Activated naive CD4-positive, alpha-beta T cell treated with anti-CD3 and anti-CD28 coated beads, Interleukin-2, amount 50 U/mL, for 24 hours (primary cell): Measurements from ENCODE around the gene DEPP1.

ENCODE experiments used
- H3K27ac Mint-ChIP-seq: one replicate; pipeline ENCODE4 v1.8.0; 2021; ENCODE audit warnings: mild to moderate bottlenecking, mixed read lengths
- H3K27me3 Mint-ChIP-seq: one replicate; pipeline ENCODE4 v1.8.0; 2021; ENCODE audit warnings: mixed read lengths
- H3K36me3 Mint-ChIP-seq: one replicate; pipeline ENCODE4 v1.8.0; 2021; ENCODE audit warnings: mixed read lengths
- H3K4me1 Mint-ChIP-seq: one replicate; pipeline ENCODE4 v1.8.0; 2021; ENCODE audit warnings: mixed read lengths
- H3K4me3 Mint-ChIP-seq: one replicate; pipeline ENCODE4 v1.8.0; 2021; ENCODE audit warnings: mild to moderate bottlenecking, mixed read lengths
- H3K9me3 Mint-ChIP-seq: one replicate; pipeline ENCODE4 v1.8.0; 2021; ENCODE audit warnings: mixed read lengths

Gene DEPP1

DNA sequence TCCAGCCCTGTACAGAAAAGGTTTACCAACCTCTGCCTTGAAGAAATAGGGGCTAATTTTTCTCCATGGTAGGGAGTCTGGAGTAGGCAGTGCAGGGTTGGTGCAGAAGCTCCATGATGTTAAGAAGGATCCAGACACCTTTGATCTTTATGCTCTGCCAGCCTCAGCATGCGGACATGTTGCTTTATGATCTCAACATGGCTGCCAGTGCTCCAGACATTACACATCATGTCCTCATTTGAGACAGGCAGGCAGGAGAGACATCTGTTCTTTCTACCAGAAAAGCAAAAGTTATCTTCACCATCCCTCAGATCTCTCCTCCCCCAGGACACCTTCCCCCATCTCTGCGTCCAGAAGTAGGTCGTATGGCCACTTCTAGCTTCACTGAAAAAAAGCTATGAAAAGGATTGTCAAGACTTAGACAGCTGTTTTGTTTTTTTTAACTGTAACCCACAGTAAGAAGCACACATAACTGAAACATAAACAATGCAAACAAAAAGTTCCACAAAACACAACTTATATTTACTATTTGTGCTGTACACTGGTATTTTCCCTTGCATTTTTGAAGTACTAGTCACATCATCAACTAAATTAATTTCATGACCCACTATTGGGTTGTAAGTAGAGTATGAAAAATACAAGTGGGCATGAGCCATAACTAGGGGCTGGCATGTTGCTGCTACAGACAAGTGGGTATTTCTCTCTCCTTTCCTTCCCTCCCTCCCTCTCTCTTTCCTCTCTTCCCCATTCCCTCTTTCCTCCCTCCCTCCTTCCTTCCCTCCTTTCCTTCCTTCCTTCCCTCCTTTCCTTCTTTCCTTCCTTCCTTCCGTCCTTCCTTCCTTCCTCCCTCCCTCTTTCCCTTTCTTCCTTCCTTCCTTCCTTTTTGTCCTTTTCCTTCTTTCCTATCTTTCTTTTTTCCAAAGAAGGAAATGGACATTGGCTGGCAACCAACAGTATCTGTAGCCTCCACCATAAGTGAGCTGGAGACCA lies 21.6 kb downstream of the DEPP1 start:
- no peaks in the 10 kb centered on the region for H3K9me3 Mint-ChIP-seq
- H3K36me3 Mint-ChIP-seq = peaks cover 5% of the 10 kb centered on the region
- H3K4me3 Mint-ChIP-seq = no peak overlapping the region
- H3K27me3 Mint-ChIP-seq = no peaks in the 10 kb centered on the region
- no peak overlapping the region for H3K27ac Mint-ChIP-seq
- peaks cover 22% of the 10 kb centered on the region for H3K4me1 Mint-ChIP-seq

DNA sequence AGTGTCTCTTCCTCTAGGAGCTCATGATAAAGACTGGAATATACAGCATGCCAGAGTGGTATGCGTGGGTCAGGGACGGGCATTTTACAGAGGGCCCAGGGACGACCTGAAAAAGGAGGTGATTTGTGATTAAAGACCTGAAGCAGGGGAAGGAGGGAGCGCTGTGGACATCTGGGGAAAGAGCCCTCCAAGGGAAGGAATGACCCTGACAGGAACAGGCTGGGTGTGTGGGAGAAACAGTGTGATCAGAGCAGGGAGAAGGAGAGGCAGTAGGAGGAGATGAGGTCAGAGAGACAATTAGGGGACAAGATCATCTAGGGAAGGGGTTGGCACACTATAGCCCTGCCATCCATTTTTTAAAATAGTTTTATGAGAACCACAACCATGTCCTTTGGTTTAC lies 22.4 kb downstream of the DEPP1 start:
- H3K4me3 Mint-ChIP-seq = no peak overlapping the region
- H3K9me3 Mint-ChIP-seq = no peaks in the 10 kb centered on the region
- H3K4me1 Mint-ChIP-seq = peaks cover 22% of the 10 kb centered on the region
- no peak overlapping the region for H3K27ac Mint-ChIP-seq
- H3K36me3 Mint-ChIP-seq = peaks cover 5% of the 10 kb centered on the region
- H3K27me3 Mint-ChIP-seq = no peaks in the 10 kb centered on the region

DNA sequence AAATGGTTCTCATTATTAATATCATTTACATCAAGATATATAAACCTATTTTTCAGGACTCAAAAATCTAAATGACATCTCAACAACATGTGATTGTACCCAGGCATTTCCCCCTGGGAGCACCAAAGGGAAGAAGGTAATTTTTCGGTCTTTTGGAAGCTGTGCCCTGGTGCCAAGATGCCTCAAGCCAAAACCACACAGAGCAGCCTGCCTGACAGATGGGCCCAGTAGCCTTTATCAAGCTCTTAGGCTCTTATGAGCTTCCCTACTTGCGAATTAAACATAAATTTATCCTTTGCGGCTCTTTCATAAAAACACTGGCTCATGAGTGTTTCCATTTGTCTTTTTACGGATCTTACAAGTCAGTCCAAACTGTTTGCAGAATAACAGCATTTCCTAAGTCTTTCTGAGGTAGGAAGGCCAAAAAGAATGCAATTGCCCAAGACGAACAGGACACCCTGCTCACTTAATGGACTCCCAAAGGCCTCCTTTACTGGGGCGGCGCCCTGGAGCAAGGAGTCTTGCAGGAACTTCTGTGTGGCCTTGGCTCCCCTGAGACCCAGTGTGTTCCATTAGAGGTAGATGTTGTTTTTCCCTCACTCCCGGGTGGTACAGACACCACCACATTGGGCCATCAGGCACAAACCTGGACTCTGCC lies 23.1 kb downstream of the DEPP1 start:
- no peak overlapping the region for H3K4me3 Mint-ChIP-seq
- peaks cover 5% of the 10 kb centered on the region for H3K36me3 Mint-ChIP-seq
- no peak overlapping the region for H3K27ac Mint-ChIP-seq
- no peaks in the 10 kb centered on the region for H3K9me3 Mint-ChIP-seq
- no peaks in the 10 kb centered on the region for H3K27me3 Mint-ChIP-seq
- H3K4me1 Mint-ChIP-seq = peaks cover 21% of the 10 kb centered on the region

DNA sequence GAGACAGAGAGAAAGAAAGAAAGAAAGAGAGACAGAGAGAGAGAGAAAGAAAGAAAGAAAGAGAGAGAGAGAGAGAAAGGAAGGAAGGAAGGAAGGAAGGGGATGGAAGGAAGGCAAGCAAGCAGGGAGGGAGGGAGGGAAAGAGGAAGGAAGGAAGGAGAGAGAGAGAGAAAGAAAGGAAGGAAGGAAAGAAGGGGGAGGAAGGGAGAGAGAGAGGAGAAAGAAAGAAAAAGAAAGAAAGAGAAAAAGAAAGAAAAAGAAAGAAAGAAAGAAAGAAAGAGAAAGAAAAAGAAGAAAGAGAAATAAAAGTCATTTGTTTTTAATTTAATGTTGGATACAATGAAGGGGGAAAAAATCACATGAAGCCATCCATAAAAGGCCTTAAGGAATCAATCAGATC lies 23.6 kb downstream of the DEPP1 start:
- peak overlapping the region; percentile 61 for H3K27ac Mint-ChIP-seq
- H3K27me3 Mint-ChIP-seq = no peaks in the 10 kb centered on the region
- H3K9me3 Mint-ChIP-seq = no peaks in the 10 kb centered on the region
- no peak overlapping the region for H3K4me3 Mint-ChIP-seq
- H3K36me3 Mint-ChIP-seq = peaks cover 5% of the 10 kb centered on the region
- peaks cover 15% of the 10 kb centered on the region for H3K4me1 Mint-ChIP-seq

DNA sequence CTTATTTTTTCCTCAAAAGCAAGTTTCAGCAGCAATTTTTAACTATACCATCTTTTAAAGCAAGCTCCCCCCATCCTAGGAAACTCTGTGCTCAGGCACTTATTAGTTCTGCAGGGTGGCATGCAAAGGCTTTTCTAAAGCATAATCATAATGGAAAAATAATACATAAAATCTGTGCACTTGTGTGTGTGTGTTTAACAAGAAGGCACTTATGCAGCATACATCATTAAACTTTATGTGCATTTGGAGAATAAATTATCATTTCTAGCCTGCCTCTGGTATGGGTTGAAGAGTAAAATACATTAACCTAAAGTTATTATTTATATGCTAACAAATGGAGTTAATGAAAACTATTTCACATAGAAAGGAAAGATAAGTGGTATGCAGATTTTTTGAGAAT lies 24.6 kb downstream of the DEPP1 start:
- H3K4me1 Mint-ChIP-seq = peaks cover 13% of the 10 kb centered on the region
- H3K4me3 Mint-ChIP-seq = no peak overlapping the region
- H3K27ac Mint-ChIP-seq = no peak overlapping the region
- no peaks in the 10 kb centered on the region for H3K9me3 Mint-ChIP-seq
- H3K27me3 Mint-ChIP-seq = no peaks in the 10 kb centered on the region
- peaks cover 5% of the 10 kb centered on the region for H3K36me3 Mint-ChIP-seq

DNA sequence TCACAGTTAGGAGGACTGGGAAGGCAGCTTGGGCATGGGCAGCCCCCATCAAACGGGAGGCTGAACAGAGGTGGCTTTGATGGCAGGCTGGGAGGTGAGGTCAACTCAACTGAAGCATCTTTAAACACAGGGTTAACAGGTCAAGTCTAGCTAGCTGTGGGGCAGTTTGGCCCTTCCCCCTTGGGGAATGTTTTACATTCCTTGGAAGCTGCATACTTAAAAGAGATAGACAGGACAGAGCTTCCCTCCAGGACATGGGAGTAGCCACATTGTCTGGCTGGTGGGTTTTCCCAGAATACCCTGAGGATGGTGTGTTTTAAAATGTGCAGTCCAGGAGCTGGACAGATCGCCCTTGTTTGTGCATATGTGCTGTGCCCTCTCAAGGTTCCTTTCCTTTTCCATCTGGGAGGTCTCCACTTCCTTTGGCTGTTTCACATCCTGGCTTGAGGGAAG lies 25.8 kb downstream of the DEPP1 start:
- H3K27ac Mint-ChIP-seq = no peak overlapping the region
- no peaks in the 10 kb centered on the region for H3K27me3 Mint-ChIP-seq
- peaks cover 4% of the 10 kb centered on the region for H3K4me1 Mint-ChIP-seq
- H3K36me3 Mint-ChIP-seq = peaks cover 5% of the 10 kb centered on the region
- no peaks in the 10 kb centered on the region for H3K9me3 Mint-ChIP-seq
- no peak overlapping the region for H3K4me3 Mint-ChIP-seq

DNA sequence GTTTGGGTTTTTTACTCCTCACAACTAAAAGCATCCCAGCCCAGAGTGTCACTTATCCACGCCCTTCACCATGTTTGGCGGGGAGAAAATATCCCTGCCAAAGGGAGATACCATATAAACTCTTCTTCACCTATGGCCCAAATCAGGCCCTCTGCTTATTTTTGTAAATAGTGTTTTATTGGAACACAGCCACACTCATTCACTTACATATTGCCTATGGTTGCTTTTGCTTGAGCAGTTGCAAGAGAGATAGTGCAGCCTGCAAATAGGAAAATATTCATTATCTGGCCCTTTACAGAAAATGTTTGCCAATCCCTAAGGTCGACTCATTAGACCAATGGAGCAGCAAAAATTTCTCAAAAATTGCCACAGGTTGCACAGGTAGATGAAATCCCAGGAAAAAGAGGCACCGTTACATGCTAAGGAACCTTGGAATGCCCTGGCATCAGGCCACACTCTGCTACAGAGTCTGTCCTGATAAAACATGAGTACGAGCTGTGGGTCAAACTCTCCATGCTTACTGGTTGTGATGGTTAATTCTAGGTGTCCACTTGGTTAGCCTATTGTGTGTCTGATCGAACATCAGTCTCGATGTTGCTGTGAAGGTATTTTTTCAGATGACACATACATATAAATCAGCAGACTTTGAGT lies 26.9 kb downstream of the DEPP1 start:
- Mint-ChIP-seq H3K27me3 (no peaks in the 10 kb centered on the region), H3K36me3 (peaks cover 5% of the 10 kb centered on the region), H3K27ac (no peak overlapping the region), H3K9me3 (no peaks in the 10 kb centered on the region), H3K4me1 (no peaks in the 10 kb centered on the region), H3K4me3 (no peak overlapping the region)

DNA sequence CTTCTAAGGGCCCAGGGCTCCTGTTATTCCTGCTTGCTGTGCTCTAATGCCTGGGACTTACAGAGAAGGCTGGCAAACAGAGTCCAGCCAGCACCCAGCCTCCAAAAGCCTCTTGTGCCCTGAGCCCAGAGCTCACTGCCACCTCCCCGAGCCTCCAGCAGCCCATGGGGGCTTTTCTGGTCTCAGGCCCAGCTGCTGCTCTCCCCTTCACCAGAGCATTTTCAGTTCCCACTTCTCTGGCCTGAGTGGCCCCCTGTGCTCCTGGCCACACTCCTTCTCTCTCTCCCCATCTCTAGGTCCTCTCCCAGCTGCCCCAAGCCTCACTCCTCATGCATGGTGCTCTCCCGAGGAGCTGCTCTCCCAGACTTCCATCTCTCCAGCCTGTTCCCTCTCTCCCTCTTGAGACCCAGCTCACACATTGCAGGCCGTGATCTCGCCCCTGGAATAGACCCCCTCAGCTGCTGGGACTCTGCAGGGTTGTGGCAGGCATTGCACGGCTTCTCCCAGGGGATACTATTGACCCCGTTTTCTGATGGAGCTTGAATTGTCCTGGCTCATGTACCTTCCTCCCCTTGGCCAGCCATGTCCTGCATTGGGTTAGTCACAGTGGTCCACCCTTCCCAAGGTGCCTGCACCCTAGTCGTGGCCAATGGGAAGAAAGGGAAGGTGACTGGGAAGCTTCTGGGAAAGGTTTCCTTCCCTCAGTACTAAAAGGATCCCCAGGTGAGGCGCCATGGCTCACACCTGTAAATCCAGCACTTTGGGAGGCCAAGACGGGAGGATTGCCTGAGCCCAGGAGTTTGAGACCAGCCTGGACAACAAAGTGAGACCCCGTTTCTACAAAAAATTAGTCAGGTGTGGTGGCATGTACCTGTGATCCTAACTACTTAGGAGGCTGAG lies 28.0 kb downstream of the DEPP1 start:
- peaks cover 2% of the 10 kb centered on the region for H3K36me3 Mint-ChIP-seq
- H3K27ac Mint-ChIP-seq = no peak overlapping the region
- H3K4me1 Mint-ChIP-seq = no peaks in the 10 kb centered on the region
- no peaks in the 10 kb centered on the region for H3K9me3 Mint-ChIP-seq
- no peaks in the 10 kb centered on the region for H3K27me3 Mint-ChIP-seq
- no peak overlapping the region for H3K4me3 Mint-ChIP-seq

DNA sequence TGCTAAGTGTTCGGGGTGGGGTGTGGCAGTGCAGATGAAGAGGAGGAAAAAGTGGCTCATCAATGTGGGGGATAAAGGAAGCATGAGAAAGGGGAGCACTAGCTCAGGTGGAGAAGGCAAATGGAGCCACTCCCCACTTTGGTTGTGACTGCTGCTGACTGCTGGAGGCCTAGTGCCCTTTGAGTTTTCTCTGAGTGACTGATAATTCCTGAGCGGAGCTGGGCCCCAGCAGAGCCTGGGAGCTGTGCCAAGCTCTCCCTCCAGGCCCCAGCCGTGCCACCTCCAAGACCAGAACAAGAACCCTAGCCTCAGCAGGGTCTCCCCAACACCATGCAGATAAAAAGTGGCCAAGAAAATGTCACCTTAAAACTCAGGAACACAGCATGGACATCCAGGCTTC lies 28.7 kb downstream of the DEPP1 start:
- Mint-ChIP-seq H3K4me3 (no peak overlapping the region), H3K27ac (no peak overlapping the region), H3K36me3 (peaks cover 3% of the 10 kb centered on the region), H3K4me1 (no peaks in the 10 kb centered on the region), H3K9me3 (peaks cover 5% of the 10 kb centered on the region), H3K27me3 (no peaks in the 10 kb centered on the region)

DNA sequence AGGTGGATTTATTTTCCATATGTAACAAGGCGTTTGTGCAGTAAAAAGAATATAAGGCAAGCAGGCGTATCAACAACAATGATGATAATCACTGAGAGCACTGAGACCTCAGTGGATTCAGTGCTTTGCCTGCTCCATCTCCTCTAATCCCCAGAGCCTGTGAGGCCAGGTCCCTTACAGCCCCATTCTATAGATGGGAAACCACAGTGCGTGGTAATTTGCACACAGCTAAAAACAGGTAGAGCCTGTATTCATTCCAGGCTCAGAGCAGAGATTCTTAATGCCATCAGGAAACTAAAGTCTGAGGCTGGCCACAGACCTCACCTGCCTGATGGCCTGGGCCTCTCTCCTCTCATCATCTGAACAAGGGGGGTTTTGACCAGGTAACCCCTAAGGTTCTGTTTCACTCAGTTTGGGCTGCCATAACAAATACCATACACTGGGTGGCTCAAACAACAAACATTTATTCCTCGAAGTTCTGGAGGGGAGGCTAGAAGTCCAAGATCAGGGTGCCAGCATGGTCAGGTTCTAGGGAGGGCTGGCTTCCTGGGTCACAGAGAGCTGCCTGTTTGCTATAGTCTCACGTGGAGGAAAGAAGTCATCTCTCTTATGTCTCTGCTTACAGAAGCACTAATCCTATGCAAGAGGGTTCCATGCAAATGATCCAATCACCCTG lies 29.3 kb downstream of the DEPP1 start:
- no peaks in the 10 kb centered on the region for H3K27me3 Mint-ChIP-seq
- H3K9me3 Mint-ChIP-seq = peaks cover 12% of the 10 kb centered on the region
- no peaks in the 10 kb centered on the region for H3K4me1 Mint-ChIP-seq
- H3K4me3 Mint-ChIP-seq = no peak overlapping the region
- H3K36me3 Mint-ChIP-seq = peaks cover 3% of the 10 kb centered on the region
- H3K27ac Mint-ChIP-seq = no peak overlapping the region

DNA sequence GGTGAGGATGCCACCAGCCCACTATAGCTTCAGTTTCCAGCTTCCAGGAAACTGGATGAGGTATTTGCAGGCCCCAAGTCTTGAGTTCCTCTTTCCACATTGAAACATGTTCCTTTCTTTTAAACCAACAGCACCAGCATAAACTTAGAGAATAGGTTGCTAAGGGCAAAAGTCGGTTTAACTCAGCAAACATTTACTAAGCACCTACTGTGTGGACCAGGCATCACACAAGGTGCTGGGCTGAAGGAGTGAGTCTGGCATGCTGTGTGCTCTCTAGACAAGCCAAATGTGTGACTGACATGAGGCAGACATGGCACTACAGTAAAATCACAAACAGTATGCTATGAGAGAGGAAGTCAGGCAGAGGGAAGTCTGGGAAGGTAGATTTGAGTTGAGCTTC lies 30.0 kb downstream of the DEPP1 start:
- Mint-ChIP-seq H3K27me3 (peaks cover 1% of the 10 kb centered on the region), H3K9me3 (peaks cover 14% of the 10 kb centered on the region), H3K4me3 (no peak overlapping the region), H3K27ac (no peak overlapping the region), H3K4me1 (no peaks in the 10 kb centered on the region), H3K36me3 (peaks cover 3% of the 10 kb centered on the region)

DNA sequence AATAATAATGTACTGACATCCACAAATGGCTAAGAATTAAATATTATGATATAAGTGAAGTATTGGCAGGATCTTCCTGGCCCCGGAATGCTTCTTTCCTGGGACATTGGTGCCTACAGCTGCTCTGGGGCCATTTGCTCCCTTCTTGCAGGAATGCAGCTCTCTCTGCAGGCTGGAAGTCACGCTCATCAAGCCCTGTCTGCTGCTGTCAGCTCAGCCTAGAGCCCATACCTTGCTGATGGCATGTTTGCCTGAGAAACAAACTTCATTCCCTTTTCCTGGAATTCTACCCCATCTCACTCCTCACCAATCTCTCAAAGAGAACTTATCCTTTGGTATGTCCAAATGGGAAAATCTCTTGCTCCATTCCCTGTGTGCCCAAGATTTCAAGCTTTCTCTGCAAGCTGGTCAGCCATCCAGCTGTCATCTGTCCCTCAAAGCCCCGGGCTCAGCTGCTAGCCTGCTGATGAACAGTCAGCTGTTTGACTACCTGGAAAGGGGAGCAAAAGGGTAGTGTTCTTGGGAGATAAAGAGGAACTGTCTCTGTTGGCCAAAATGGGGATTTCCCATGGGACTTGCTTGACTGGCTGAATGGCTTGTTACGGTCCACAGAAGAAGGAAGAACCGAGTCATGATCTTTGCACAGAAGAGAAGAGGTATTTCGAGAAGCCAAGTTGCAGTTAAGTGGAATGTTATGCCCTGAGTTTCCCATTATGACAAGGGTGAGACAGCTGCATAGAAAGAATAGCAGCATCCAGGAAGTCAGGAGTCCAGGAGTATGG lies 31.0 kb downstream of the DEPP1 start:
- Mint-ChIP-seq H3K4me1 (no peaks in the 10 kb centered on the region), H3K36me3 (peaks cover 3% of the 10 kb centered on the region), H3K27me3 (peaks cover 5% of the 10 kb centered on the region), H3K9me3 (peaks cover 20% of the 10 kb centered on the region), H3K27ac (no peak overlapping the region), H3K4me3 (no peak overlapping the region)

DNA sequence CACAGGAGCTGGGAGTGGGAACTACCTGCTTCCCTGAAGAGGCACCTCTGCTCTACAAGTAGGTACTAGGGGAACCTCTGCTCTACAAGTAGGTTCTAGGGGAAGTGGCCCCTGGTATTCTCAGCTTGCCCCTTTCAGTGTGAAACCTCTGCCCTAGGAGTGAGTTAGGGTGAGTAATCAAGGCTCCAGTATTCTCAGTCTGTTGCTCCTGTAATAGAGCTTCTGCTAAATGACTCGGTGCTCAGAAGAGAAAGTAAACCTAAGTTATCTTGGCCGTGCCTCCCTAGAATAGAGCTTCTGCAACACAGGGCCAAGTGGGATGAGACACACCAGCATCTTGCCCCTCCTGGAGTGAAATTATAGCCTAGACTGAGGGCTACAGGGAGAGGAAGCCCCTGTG lies 32.4 kb downstream of the DEPP1 start:
- Mint-ChIP-seq H3K4me1 (no peaks in the 10 kb centered on the region), H3K27ac (no peak overlapping the region), H3K4me3 (no peak overlapping the region), H3K36me3 (peaks cover 3% of the 10 kb centered on the region), H3K9me3 (peaks cover 20% of the 10 kb centered on the region), H3K27me3 (peaks cover 7% of the 10 kb centered on the region)

DNA sequence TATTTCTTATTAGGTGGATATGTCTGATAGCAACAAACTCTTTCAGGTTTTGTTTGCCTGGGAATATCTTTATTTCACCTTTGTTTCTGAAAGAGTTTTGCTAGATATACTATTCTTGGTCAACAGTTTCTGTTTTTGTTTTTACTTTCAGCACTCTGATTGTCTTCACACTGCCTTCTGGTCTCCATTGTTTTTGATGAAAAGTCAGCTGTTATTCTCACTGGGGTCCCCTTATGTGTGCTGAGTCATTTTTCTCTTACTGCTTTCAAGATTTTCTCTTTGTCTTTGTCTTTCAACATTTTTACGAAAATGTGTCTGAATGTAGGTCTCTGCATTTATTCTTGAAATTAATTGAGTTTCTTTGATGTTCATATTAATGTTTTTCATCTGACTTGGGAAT lies 34.3 kb downstream of the DEPP1 start:
- Mint-ChIP-seq H3K4me1 (no peaks in the 10 kb centered on the region), H3K27me3 (peaks cover 8% of the 10 kb centered on the region), H3K36me3 (peaks cover 3% of the 10 kb centered on the region), H3K27ac (no peak overlapping the region), H3K4me3 (no peak overlapping the region), H3K9me3 (peaks cover 20% of the 10 kb centered on the region)
